Dedifferentiated amniotic fluid mesenchymal stem cell (primary cell): ENCODE data around the gene NR2E3.

Source experiments
- DNase-seq: peaks from one replicate; pipeline ENCODE4 v3.0.0-alpha.2; 2016; ENCODE audit errors: extremely low spot score

The NR2E3 gene

DNA sequence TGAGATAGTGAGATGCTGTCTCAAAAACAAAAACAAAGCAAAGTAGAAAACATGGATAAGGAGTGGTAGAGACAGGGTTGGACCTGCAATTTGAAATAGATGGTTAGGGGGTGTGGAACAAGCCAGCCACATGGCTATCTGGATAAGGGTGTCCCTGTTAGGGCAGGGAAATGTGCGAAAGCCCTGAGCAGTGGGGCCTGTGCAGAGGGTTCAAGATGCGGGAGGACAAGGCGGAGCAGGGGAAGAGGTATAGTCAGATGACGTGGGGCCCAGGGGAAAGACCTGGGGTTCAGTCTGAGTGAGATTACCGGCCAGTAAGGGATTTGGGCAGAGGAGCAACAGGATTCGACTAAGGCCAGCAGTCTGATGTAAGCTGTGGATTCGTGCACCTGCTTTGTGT lies 18.4 kb upstream of the NR2E3 start:
- DNase-seq = no peak

DNA sequence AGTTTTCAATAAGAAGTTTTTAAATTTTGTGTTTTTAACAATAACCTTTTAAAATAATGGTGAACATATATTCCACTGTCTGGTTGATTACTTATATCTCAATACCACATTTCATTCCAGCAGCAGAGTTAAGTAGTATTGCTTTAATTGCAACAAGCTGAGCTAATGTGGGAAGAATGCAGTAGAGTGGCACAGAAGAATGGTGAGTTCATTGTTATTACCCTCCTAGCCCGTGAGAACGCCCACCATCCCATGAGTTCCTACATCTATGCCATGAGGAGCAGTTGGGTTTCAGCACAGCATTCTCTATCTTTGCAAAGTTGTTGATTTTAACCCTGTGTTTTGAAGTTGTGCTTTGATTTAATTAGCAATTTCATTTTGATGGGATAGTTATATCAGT lies 17.8 kb upstream of the NR2E3 start:
- DNase-seq = peak; percentile 65

DNA sequence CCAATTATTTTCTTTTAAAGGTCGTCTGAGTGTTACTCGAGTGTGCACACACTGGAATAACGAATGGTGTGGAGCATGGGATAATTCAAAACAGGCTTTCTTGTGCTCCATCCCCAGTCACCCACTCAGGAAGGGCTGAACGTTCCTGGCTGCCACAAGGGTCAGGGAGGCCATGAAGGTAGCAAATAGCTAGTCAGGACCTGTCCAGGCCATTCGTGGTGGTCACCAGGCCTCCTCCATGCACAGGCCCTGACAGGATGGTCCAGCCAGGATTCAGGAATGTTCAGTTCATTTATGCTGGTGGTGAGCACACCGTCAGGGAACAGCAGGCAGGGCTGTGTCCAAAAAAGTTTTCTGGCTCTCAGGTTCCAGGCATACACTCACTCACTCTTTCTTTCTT lies 11.7 kb upstream of the NR2E3 start:
- DNase-seq = no peak

DNA sequence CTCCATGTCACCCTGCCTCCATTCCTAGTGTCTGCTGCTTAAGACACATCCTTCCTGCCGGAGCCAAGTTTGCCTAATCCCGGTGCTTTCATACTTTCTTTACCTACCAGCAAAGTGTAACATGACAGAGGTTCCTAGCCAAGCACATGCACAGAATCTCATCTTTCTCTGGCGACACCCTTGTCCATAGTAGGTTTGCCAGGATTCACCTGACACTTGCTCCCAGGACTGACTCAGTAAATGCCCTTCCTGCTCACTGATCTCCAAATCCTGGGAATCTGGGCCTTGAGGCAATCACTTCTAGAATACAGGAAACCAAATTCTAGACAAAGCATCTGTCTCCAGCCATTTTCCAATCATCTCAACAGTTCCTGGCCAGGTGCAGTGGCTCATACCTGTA lies 10.2 kb upstream of the NR2E3 start:
- DNase-seq = no peak

DNA sequence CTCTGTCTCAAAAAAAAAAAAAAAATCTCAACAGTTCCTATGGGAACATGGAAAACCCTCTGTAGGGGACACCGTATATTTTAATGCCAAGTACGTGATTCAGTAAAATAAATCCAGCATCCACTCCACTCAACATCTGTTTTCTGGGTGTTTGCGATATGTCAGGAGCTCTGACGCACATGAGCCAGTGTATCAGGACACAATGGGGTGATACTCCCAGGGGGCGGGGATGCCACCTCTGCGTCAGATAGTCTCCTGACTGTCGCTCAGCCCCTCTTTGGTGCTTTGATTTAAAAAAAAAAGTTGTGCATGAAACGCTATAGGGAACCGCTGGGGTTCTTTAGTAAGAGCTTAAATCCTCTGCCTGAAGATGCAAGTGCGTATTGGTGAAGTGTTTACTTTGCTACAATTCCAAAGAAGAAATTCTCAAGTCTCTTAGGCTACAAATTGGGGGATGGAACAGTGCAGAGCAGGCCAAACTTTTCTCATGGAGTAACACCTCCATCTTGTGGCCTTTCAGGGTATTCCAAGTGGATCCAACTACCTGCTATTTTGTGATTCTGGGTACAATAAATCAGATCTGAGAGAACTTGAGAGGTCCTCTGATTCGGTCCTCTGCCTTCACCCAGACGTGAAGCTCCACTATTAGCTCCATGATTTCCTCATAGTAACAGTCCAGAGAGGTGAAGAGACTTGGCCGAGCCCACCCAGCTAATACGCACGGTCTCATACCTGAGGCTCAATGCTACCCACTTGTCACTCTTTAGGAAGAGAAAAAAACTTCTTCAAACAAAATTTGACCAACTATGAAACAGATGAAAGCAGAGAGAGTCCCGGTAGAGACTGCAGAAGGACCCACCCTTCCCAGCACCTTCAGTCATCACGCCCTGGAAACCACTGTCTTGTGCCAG lies 9.3 kb upstream of the NR2E3 start:
- DNase-seq = peak; percentile 60

DNA sequence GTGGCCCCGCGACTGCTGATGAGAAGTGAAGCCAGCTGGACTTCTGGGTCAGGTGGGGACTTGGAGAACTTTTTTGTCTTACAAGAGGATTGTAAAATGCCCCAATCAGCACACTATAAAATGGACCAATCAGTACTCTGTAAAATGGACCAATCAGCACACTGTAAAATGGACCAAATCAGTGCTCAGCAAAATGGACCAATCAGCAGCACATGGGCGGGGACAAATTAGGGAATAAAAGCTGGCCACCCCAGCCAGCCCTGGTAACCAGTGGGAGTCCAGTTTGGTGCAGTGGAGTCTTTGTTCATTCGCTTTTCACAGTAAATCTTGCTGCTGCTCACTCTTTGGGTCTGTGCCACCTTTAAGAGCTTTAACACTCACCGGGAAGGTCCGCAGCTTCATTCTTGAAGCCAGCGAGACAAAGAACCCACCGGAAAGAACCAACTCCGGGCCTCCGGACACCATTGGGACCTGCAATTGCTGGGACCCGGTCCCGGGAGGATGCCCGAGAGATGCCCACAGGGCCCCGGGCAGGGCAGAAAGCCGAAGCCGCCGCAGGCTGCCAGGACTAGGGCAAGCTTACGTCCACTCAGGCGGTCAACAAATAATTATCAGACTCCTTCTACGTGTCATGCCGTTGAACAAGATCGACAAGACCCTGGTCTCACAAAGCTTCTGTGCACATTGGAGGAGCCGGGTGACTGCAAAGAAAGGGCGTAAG lies 8.3 kb upstream of the NR2E3 start:
- no peak for DNase-seq

DNA sequence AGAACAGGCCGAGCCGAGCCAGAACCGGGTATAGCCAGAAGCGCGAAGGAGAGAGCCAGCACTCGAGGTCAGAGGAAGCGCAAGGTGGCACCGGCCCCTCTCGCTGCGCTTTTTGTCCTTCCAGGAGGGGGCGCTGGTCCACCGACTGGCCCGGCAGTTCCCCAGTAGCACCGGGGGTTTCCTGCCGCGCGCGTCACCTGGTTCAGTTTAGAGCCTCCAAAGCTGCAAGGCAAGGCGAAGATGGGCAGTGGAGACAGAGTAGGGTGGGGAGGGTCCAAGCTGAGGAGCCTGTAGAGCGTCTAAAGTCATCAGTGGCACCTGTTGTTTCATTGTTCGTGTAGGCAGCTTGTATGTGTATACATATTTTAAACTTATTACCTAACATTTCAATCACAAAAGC lies 7.6 kb upstream of the NR2E3 start:
- DNase-seq = no peak

DNA sequence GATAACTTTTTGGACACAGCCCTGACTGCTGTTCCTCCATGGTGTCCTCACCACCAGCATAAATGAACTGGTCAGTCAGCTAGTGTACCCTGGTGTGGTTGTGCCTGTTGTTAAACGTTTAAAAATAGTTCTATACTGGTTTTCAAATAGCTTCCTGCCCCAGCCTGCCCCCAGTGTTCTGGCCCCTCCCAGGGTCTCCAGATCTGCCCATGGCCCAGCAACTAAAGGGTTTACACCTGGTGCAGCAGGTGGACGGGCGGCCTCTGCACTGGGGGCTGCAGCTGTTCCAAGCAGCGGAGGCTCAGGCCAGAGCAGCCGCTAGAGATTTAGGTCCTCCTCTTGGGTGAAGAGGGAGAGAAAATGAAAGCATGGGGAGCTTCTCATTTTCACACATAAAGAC lies 6.1 kb upstream of the NR2E3 start:
- no peak for DNase-seq

DNA sequence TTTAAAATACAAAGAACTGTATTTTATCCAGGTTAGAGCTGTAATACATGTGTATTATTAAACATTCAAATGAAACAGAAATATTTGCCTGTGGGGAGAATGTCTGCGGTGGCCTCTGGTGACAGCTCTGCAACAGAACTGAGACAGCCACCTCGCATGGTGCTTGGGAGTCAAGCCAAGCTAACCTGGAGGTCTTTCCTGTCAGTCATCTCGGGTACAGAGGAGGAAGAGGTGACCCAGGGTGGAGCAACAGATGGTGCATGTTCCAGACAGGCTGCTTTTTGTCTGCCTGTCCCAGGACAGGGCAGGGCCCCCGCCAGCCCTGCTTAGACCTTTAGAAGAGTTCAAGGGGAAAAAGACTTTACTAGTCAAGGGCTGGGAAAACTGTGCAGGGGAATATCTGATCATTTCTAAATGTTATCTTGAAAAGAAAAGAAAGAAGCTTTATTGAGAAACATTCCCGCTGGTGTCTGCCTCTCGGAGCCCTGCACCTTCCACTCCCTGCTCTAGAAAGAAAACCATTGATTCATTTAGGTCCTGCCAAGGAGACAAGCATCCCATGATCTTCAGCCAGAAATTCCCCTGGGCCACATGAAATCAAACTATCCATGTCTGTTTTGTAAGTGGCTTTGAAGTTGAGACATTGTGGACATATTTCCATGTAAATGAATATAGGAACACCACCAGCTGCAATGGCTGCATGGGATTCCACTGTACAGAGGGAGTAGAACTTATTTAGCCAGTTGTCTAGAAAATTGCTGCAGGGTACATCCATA lies 5.5 kb upstream of the NR2E3 start:
- no peak for DNase-seq

DNA sequence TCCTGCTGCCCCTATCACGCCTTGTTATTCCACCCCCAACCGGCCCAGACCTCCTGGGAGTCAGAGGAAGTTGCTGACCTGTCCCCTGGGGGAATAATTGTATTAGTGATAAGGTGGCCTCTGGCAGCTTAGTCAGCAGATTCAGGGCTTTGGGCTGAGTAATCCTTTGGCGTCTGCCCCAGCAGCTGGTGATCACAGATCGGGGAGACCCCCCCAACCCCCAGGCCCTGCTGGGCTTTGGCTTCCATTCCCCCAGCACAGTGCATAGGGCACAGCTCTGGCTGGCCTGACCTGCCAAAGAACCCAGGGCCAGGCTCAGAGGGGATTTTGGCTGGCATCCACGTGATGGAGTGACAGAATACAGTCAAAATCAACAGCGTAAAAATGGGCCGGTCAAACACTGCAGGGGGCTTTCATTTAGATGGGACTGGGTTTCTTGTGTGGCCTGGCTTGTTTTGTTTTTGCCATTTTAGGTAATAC lies 3.9 kb upstream of the NR2E3 start:
- DNase-seq = no peak

DNA sequence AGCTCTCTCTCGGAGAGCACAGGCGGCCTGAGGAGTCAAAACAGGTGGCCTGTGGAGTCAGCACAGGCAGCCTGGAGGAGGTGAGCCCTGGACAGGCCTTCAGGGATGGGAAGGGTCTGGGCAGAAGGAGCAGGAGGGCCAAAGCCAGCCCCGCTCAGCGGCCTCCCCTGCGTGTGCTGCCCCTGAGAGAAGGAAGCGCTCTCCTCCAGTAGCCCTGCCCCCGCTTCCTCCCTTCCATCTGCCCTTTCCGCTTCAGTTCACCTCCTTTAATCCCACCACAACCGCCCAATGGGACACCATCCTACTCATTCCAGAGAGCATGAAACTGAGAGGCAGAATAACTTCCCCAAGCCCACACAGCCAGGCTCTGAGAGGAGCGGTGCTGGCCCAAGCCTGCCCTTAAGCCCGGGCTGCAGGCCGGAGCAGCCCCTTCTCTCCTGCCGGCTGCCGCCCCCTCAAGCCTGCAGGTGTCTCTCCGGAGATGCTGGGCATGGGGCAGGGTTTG lies 3.2 kb upstream of the NR2E3 start:
- no peak for DNase-seq

DNA sequence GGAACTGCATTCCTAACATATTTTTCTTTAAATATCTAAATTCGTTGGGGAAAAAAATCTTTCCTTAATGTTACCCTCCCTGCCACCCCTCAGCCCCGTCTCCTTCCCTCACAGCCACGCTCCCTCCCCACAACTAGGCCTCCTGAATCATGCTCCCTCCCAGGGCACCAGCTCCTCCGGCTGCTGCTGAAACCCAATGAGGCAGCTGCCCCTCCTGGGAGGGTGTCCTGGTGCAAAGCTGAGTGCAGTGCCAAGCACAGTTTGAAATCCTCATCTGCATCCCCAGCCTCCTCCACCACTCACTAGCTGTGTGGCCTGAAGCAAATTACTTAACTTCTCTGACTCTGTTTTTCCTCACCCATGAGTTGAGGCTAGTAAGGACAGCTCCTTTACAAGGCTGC lies 2.7 kb upstream of the NR2E3 start:
- peak; percentile 49 for DNase-seq

DNA sequence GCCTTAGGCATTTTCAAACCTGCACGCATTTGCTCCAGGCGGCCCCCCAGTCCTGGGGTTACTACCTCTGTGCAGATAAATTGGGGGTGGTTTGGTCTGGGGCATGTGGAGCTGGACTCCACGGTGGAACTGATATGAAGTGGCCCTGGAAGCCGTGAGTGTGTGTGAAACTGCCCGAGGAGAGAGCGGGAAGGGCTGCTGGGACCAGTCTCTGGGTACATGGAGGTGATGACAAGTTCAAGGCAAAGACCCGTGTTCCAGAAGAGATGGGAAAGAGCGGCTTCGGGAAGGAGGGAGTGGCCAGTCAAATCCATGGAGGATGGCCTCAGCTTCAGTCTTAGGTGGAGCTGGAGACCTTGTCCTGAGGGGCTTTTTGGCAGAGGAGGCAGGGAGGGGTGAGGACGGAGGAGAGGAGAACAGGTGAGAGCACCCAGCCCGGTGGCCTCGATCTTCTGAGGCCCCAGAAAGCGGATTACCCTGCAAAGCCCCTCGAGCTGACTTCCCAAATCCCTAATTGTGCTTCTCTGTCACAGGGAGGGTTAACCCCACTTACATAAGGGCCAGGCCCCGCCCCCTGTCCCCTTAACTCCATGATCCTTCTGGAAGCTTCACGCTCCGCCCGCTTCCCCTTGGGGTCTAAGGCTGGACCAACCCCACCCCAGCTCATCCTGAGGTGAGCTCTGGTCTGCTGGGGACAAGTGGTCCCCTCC lies 1.9 kb upstream of the NR2E3 start:
- no peak for DNase-seq

DNA sequence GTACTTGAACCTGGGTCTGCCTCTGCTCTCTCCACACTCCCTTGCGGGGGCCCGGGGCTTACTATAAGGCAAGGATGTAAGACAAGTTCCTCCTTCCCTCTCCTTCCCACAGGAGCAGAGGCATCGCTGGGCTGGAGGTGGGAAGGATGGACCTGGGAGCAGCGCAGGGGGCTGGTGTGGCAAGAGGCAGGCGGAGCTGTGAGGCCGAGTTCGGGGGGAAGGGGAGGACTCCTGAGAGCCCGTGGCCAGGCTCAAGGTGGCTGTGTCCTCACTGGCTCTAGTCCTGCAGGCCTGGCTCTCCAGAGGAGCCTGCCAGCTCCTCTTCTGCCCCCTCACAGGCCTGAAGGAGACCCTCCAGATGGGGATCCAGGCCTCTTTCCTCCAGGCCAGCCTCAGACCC lies 1.0 kb upstream of the NR2E3 start:
- DNase-seq = no peak

DNA sequence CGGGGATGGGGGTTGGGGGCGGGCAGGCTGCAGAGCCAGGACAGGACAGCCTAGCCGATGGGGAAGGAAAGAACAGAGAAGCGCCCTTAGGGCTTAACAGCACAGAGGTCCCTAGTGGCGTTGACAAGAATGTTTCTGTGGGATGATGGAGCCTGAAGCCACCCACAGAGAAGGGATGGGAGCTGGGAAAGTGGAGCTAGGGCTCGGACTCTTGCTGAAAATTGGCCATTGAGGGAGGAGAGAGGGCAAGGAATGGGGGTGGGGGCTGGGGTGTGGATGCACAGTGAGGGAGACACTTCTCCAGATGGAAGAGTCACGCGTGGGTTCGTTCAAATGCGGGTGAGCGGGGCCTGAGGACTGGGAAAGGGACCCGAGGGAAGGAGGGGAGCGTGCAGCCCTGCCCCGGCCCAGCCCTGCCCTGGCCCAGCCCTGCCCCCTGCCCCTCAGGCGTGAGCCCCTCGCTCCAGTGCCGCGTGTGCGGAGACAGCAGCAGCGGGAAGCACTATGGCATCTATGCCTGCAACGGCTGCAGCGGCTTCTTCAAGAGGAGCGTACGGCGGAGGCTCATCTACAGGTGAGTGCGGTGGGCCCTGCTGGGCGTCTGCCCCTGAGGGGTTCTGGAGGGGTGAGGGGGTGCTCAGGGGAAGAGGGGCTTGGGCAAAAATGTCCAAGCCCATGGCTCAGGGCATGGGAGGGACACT lies 832 bp downstream of the NR2E3 start:
- no peak for DNase-seq

DNA sequence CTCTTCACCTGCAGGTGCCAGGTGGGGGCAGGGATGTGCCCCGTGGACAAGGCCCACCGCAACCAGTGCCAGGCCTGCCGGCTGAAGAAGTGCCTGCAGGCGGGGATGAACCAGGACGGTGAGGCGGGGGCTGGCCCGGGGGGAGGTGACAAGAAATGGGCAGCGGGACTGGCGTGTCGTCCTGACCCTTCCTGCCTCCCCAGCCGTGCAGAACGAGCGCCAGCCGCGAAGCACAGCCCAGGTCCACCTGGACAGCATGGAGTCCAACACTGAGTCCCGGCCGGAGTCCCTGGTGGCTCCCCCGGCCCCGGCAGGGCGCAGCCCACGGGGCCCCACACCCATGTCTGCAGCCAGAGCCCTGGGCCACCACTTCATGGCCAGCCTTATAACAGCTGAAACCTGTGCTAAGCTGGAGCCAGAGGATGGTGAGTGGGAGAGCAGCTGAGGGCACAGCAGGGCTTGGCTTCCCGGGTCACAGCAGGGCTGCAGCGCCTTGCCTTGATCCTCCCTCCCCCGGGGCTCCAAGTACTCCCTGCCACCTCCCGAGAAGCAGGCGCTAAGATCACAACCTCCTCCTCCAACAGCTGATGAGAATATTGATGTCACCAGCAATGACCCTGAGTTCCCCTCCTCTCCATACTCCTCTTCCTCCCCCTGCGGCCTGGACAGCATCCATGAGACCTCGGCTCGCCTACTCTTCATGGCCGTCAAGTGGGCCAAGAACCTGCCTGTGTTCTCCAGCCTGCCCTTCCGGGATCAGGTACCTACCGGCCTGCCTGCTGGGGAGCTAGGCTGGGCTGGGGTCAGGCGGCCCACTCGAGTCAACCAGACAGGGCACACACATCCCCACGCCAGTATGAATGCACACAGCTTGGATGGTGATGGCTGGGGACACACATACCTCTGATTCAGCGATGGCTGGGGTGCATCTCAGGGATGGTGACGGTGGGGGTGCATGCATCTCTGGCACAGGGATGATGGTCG lies 1.7 kb downstream of the NR2E3 start:
- no peak for DNase-seq

DNA sequence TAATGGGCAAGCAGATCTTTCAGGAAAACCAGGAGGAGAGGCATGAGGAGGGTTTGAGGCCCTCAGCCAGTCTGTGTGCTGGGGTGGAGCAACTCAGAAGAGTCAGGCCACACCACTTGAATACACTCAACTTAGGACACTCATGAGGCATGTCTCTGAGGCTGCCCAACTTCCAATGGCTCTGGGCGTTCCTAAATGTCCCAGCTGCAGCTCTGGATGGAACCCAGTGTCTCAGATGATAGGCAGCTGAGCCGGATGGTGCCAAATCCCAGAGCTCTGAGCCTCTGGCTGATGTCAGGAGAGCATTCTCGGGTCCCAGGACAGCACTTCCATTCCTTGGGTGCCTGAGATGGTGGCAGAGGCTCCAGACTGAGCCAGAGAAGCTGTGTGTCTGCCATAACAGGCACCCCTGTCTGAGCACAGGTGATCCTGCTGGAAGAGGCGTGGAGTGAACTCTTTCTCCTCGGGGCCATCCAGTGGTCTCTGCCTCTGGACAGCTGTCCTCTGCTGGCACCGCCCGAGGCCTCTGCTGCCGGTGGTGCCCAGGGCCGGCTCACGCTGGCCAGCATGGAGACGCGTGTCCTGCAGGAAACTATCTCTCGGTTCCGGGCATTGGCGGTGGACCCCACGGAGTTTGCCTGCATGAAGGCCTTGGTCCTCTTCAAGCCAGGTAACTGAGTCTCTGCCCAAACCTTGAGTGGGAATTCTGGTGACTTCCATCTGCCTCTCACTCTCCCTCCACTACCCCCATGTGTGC lies 2.8 kb downstream of the NR2E3 start:
- no peak for DNase-seq

DNA sequence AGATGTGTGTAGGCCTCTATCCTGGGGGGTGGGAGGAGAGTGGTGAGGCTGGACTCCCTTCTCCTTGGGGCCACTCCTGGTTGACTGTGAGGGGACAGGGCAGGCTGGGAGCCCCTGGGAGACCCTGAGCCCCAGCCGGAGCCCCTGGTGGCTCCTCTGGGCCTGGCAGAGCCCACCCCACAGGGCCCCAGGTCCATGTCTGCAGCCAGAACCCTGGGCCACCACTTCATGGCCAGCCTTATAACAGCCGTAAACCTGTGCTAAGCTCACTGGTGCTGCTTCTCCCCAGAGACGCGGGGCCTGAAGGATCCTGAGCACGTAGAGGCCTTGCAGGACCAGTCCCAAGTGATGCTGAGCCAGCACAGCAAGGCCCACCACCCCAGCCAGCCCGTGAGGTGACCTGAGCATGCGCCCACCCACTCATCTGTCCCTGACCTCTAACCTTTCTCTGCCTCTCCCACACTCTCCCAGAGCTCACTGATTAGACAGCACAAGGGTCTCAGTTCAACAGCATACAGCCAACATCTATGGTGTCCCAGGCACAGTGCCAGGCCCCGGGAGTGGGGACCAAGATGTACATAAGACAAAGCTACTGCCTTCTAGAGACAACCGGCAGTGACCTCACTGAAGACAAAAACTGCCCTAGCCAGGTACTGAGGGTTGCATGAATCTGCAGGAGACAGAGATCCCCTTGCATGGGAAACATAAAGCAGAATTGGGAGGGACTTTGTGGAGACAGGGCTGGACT lies 3.5 kb downstream of the NR2E3 start:
- DNase-seq = no peak
